K562 (cell line): ENCODE results near the gene ASB6. TPM values are rescaled to one million over a fixed set of nuclear protein-coding genes. Genes with fewer than 3 reads are reported as not detected.

Experiments used
- ATAC-seq: fragments of 200-7000 bp; cut with Tn5 transposase; 3 replicates; pipeline ENCODE4 v1.9.1; 2020; ENCODE audit warnings: moderate library complexity
- BruUV-seq: library from RNA; stranded (reverse); fragments of 400-500 nt; replicated peaks from 2 replicates; lab custom pipeline; 2021; lab: Mats Ljungman, UMichigan
- CTCF ChIA-PET: fragments of 300-600 bp; formaldehyde crosslinking; extraction: SDS; loops from one replicate; lab custom pipeline; 2021; ENCODE audit warnings: low intra/inter-chr PET ratio; lab: Yijun Ruan, JAX
- POLR2A ChIA-PET: fragments of 300-600, 350-650 bp; sonication (Branson Sonifier 250); formaldehyde crosslinking; extraction: SDS; loops from one replicate; lab custom pipeline; 2021; ENCODE audit warnings: antibody characterized with exemption, inconsistent platforms; lab: Yijun Ruan, JAX
- DNase-seq, 4 experiments: peaks; one replicate each; pipeline versions ENCODE4 v3.0.0 to v3.0.0-alpha.2; 2011 to 2018; ENCODE audit warnings: low spot score in 3 of 4, mixed read lengths in 3 of 4; ENCODE audit errors: extremely low read depth in 1 of 4
- FAIRE-seq: peaks from 2 replicates; lab custom pipeline; 2011; peaks lifted over from hg19 to GRCh38; lab: Jason Lieb, UNC
- H2AFZ ChIP-seq: 2 replicates; pipeline ENCODE4 v1.6.0; 2011; ENCODE audit warnings: low read depth, low read length, control low read depth, inconsistent platforms
- H3K27ac ChIP-seq: fragments of 200-600 bp; 3 replicates; pipeline ENCODE4 v1.8.0; 2011; ENCODE audit warnings: low read depth, mild to moderate bottlenecking, control low read depth, inconsistent platforms, low read length, moderate library complexity, mixed read lengths; ENCODE audit errors: extremely low read depth
- H3K27me3 ChIP-seq, 2 experiments: fragments of 300-600 bp in 1 of 2; 2 replicates in 1 of 2; 3 replicates in 1 of 2; pipeline versions ENCODE4 v1.6.0 to v1.8.0; 2011; ENCODE audit warnings: inconsistent platforms in 2 of 2, low read length in 2 of 2, mild to moderate bottlenecking in 1 of 2, mixed read lengths in 1 of 2, moderate library complexity in 1 of 2; ENCODE audit not compliant: control insufficient read depth in 2 of 2, insufficient read depth in 2 of 2
- H3K36me3 ChIP-seq: fragments of 300-600 bp; 3 replicates; pipeline ENCODE4 v1.8.0; 2011; ENCODE audit warnings: mild to moderate bottlenecking, low read length, inconsistent platforms; ENCODE audit not compliant: control insufficient read depth, insufficient read depth
- H3K4me1 ChIP-seq, 2 experiments: fragments of 200-600 bp in 1 of 2; replicated peaks in 1 of 2; 2 replicates in 1 of 2; 3 replicates in 1 of 2; pipeline versions ENCODE4 v1.5.1 to v1.8.0; 2011; ENCODE audit warnings: inconsistent platforms in 2 of 2, low read length in 2 of 2, mild to moderate bottlenecking in 1 of 2, mixed read lengths in 1 of 2, moderate library complexity in 1 of 2; ENCODE audit not compliant: control insufficient read depth in 2 of 2, insufficient read depth in 2 of 2
- H3K4me2 ChIP-seq: 2 replicates; pipeline ENCODE4 v1.6.1; 2011; ENCODE audit warnings: low read length, control low read depth, inconsistent platforms, mixed read lengths; ENCODE audit not compliant: insufficient read depth
- H3K4me3 ChIP-seq: fragments of 200-600 bp; sonication (generic), shearing (Covaris generic); 2 replicates; pipeline ENCODE4 v1.5.1; 2016; ENCODE audit warnings: control low read depth, inconsistent platforms
- H3K79me2 ChIP-seq: fragments of 200-600 bp; 3 replicates; pipeline ENCODE4 v1.8.0; 2011; ENCODE audit warnings: low read length, inconsistent platforms; ENCODE audit not compliant: control insufficient read depth, insufficient read depth
- H3K9ac ChIP-seq, 2 experiments: 2 replicates each; pipeline versions ENCODE4 v1.6.0 to v1.6.1; 2011; ENCODE audit warnings: low read depth in 2 of 2, low read length in 2 of 2, control low read depth in 1 of 2, inconsistent platforms in 1 of 2, mild to moderate bottlenecking in 1 of 2, mixed read lengths in 1 of 2; ENCODE audit not compliant: insufficient read depth in 1 of 2
- H3K9me1 ChIP-seq: one replicate; pipeline ENCODE4 v1.6.0; 2011; ENCODE audit warnings: inconsistent platforms, mild to moderate bottlenecking, low read length, moderate library complexity; ENCODE audit not compliant: control insufficient read depth, insufficient read depth
- H3K9me3 ChIP-seq: replicated peaks from 2 replicates; pipeline ENCODE4 v1.5.1; 2011; ENCODE audit warnings: low read depth, low read length, inconsistent platforms; ENCODE audit not compliant: control insufficient read depth, insufficient read depth
- H4K20me1 ChIP-seq: replicated peaks from 2 replicates; pipeline ENCODE4 v1.6.1; 2011; ENCODE audit warnings: low read length, inconsistent platforms, mixed read lengths; ENCODE audit not compliant: control insufficient read depth, insufficient read depth
- ADNP ChIP-seq: fragments of 200-800 bp; sonication (Bioruptor generic); IDR thresholded peaks from 2 replicates; pipeline ENCODE4 v1.6.1; 2016; ENCODE audit warnings: missing genetic modification characterization, missing compliant biosample characterization
- BCOR ChIP-seq: fragments of 450-650 bp; IDR thresholded peaks from 2 replicates; pipeline ENCODE4 v1.6.1; 2016
- FUS ChIP-seq: fragments of 200-400 bp; formaldehyde crosslinking; optimal IDR thresholded peaks from 2 replicates; pipeline ENCODE3; 2017; ENCODE audit warnings: low read depth, low read length
- HDAC2 ChIP-seq: fragments of 450-650 bp; IDR thresholded peaks from 2 replicates; pipeline ENCODE4 v1.6.1; 2016; ENCODE audit warnings: mild to moderate bottlenecking
- KDM1A ChIP-seq, 2 experiments: fragments of 450-650 bp; IDR thresholded peaks; 2 replicates each; pipeline ENCODE4 v1.6.1; 2016; ENCODE audit warnings: mild to moderate bottlenecking in 2 of 2
- OTX1 ChIP-seq: fragments of 450-650 bp; formaldehyde crosslinking; IDR thresholded peaks from 2 replicates; pipeline ENCODE4 v1.4.0; 2022; ENCODE audit warnings: mild to moderate bottlenecking
- POLR2AphosphoS5 ChIP-seq: IDR thresholded peaks from 2 replicates; pipeline ENCODE4 v1.6.1; 2011; ENCODE audit warnings: mild to moderate bottlenecking, low read depth, low read length, moderate library complexity; ENCODE audit not compliant: control insufficient read depth, insufficient read depth
- RBM25 ChIP-seq: fragments of 200-400 bp; formaldehyde crosslinking; IDR thresholded peaks from 2 replicates; pipeline ENCODE4 v1.6.1; 2018; ENCODE audit warnings: low read length, low read depth, moderate library complexity; ENCODE audit not compliant: severe bottlenecking
- SMARCA5 ChIP-seq: fragments of 450-650 bp; IDR thresholded peaks from 2 replicates; pipeline ENCODE4 v1.6.1; 2016
- SMARCB1 ChIP-seq: IDR thresholded peaks from 2 replicates; pipeline ENCODE4 v1.6.1; 2011; ENCODE audit warnings: improper control_type of control experiment, low read depth; ENCODE audit not compliant: insufficient read length
- ZNF143 ChIP-seq: sonication (generic); formaldehyde crosslinking; IDR thresholded peaks from 2 replicates; pipeline ENCODE4 v1.9.0; 2022; ENCODE audit warnings: mild to moderate bottlenecking, missing genetic modification reagents
- ZNF239 ChIP-seq: fragments of 250-450 bp; sonication (Bioruptor Pico); IDR thresholded peaks from 2 replicates; pipeline ENCODE4 v1.4.0; 2020; ENCODE audit warnings: mild to moderate bottlenecking
- ZNF408 ChIP-seq: fragments of 250-450 bp; sonication (Bioruptor Pico); IDR thresholded peaks from 2 replicates; pipeline ENCODE4 v1.4.0; 2020; ENCODE audit warnings: low read depth, mild to moderate bottlenecking, moderate library complexity
- ZNF644 ChIP-seq: fragments of 200-800 bp; sonication (Bioruptor generic); IDR thresholded peaks from 2 replicates; pipeline ENCODE4 v1.6.1; 2016; ENCODE audit warnings: low read depth, missing genetic modification characterization, missing compliant biosample characterization
- WGBS: fragments of 100-300 bp; shearing (Covaris generic); methylation state at CpG from one replicate; pipeline ENCODE4 v1.1.6; 2016; ENCODE audit warnings: low coverage, mixed read lengths; ENCODE audit not compliant: insufficient coverage; ENCODE audit errors: missing lambda C conversion rate; 5-methylcytosine and 5-hydroxymethylcytosine counted together
- in situ Hi-C: fragments of 300-500 bp; cut with MboI; formaldehyde crosslinking; loops from 4 replicates; pipeline ENCODE4 v1.15.0; 2018; ENCODE audit warnings: inconsistent platforms, mixed read lengths
- intact Hi-C: fragments of 100-400 bp; cut with micrococcal nuclease; formaldehyde crosslinking; loops from 2 replicates; pipeline ENCODE4 v1.14.2; 2022
- polyA plus RNA-seq, 8 experiments: library from polyadenylated mRNA; depleted of rRNA in 4 of 8; stranded (reverse) in 5 of 8; unstranded in 3 of 8; fragments of >200 nt; fragmentation: Nextera tagmentation in 2 of 8; fragmentation: Illumina TruSeq in 1 of 8; extraction: Ambion mirVana in 2 of 8; extraction: Trizol in 1 of 8; gene quantifications; 2 replicates each; pipeline versions ENCODE4 v1.2.1 to v1.2.3, GENCODE V29; 2011 to 2014; ENCODE audit warnings: inconsistent platforms in 1 of 8, missing spikeins in 1 of 8
- total RNA-seq, 7 experiments: library from RNA; depleted of rRNA in 6 of 7; stranded (reverse); fragments of >200 nt in 6 of 7; fragmentation: Illumina TruSeq in 2 of 7; extraction: Trizol in 2 of 7; gene quantifications; 2 replicates each; pipeline versions ENCODE4 v1.2.1 to v1.2.3, GENCODE V29; 2011 to 2021; ENCODE audit warnings: low replicate concordance in 1 of 7
- TF ChIP-seq, protein P1 (sequence below), 2 experiments: IDR thresholded peaks; 2 replicates each; pipeline ENCODE4 v1.6.1; 2011; ENCODE audit warnings: borderline replicate concordance in 1 of 2, control low read depth in 1 of 2, low read depth in 1 of 2, low read length in 1 of 2, mild to moderate bottlenecking in 1 of 2, mixed read lengths in 1 of 2, moderate library complexity in 1 of 2; ENCODE audit not compliant: insufficient read depth in 1 of 2, insufficient read length in 1 of 2, poor library complexity in 1 of 2, severe bottlenecking in 1 of 2; ENCODE audit errors: extremely low read depth in 1 of 2

ASB6 gene
- total and polyA plus RNA-seq, 9 of the 15 experiments (the other 6 are each of a cell fraction or from before 2014, with no cell fraction given): 0.92 to 17.8 (median 11.3) TPM

DNA sequence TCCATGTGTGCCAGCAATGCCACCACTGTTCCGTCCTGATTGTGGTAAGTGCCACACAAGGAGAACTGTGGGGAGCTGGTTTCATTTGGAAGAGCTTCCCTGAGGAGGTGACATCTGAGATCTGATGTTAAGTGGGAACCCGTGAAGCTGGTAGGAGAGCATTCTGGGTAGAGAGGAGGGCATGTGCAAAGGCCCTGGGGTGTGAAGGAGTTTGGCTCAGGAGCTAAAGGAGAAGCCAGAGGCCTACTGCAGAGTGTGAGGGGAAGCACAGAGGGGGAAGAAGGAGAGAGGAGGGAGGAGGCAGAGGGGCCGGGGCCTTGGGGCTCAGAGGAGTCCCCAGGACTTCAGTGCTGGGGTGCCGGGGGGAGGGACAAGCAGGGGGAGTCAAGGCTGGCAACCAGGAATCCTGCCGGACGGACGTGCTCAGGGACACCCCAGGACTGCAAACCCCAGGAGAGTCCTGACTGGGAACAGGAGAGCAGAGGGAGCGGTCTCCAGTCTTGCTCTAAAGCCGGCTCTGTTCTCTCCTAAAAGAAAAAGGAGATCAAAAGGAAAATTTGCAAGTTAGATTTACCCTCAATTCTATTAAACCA, 40.8 kb downstream of the ASB6 start:
- Histone ChIP-seq H3K9me3 (no peaks in the 10 kb centered on the region), H3K9ac (no peak overlapping the region), H3K4me2 (no peak overlapping the region), H3K4me1 (peaks cover 17 to 47% of the 10 kb centered on the region in 2 experiments), H3K27ac (no peak overlapping the region), H4K20me1 (no peaks in the 10 kb centered on the region), H3K4me3 (no peak overlapping the region), H3K36me3 (no peaks in the 10 kb centered on the region), H2AFZ (no peak overlapping the region), H3K79me2 (no peaks in the 10 kb centered on the region), H3K9me1 (no peaks in the 10 kb centered on the region), H3K27me3 (no peaks in the 10 kb centered on the region)
- FAIRE-seq (no peak), ATAC-seq (no peak), DNase-seq (no peak)
- ChIA-PET POLR2A (interaction anchor here (0.6 to 0.7 kb wide), 2 partner anchors 13 to 95 kb away, joined by 3 read pairs; no protein-coding TSS in a partner anchor), CTCF (no interaction called here)
- WGBS: 85% methylated on average over 4 of the region's 9 CpGs
- in situ Hi-C loops (loop anchor here (10.0 to 25.0 kb wide), 2 partner anchors 96 to 264 kb away; no protein-coding TSS in a partner anchor), intact Hi-C loops (loop anchor here (10.0 kb wide), 1 partner anchor 46 kb away; no protein-coding TSS in a partner anchor)
- BruUV-seq: no TSS peak
- TF ChIP-seq SMARCB1: no peak
- no peak for TF ChIP-seq ZNF239 (CRISPR knock-in tag)
- TF ChIP-seq, protein P1, sequence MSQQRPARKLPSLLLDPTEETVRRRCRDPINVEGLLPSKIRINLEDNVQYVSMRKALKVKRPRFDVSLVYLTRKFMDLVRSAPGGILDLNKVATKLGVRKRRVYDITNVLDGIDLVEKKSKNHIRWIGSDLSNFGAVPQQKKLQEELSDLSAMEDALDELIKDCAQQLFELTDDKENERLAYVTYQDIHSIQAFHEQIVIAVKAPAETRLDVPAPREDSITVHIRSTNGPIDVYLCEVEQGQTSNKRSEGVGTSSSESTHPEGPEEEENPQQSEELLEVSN (IDR thresholded peaks at IDR 0.05; ENCODE audit: borderline replicate concordance in 1 of 2, extremely low read depth in 1 of 2, insufficient read depth in 1 of 2, insufficient read length in 1 of 2, low read depth in 1 of 2, low read length in 1 of 2, poor library complexity in 1 of 2, severe bottlenecking in 1 of 2): peak in 1 of 2 experiments; percentile 12
- TF ChIP-seq ADNP (tag): 0 out of 2 replicates have a peak, but pooled peaks have one; percentile 31
- TF ChIP-seq OTX1 (CRISPR knock-in tag): no peak
- no peak for TF ChIP-seq POLR2AphosphoS5
- TF ChIP-seq HDAC2: no peak
- TF ChIP-seq BCOR: peak; percentile 68; the same call in 1 of the 2 replicates
- peak; percentile 35 for TF ChIP-seq RBM25
- no peak for TF ChIP-seq ZNF408 (CRISPR knock-in tag)
- 0 out of 2 replicates have a peak, but pooled peaks have one; percentile 21 for TF ChIP-seq ZNF143 (CRISPR knock-in tag)
- no peak for TF ChIP-seq ZNF644
- TF ChIP-seq KDM1A (IDR thresholded peaks at IDR 0.05): peak; percentile 20 to 39; a peak in 2 of 4 replicates
- TF ChIP-seq SMARCA5: peak; percentile 71
- TF ChIP-seq FUS: no peak
